GM19372 (cell line): Measurements from ENCODE around the gene TOX2.

ENCODE experiments used
- ATAC-seq: cut with Tn5 transposase; IDR thresholded peaks from one replicate; pipeline ENCODE4 v1.9.1; 2021; ENCODE audit warnings: mild to moderate bottlenecking, low read depth, moderate library complexity; ENCODE audit not compliant: unreplicated experiment

TOX2 gene, protein sequence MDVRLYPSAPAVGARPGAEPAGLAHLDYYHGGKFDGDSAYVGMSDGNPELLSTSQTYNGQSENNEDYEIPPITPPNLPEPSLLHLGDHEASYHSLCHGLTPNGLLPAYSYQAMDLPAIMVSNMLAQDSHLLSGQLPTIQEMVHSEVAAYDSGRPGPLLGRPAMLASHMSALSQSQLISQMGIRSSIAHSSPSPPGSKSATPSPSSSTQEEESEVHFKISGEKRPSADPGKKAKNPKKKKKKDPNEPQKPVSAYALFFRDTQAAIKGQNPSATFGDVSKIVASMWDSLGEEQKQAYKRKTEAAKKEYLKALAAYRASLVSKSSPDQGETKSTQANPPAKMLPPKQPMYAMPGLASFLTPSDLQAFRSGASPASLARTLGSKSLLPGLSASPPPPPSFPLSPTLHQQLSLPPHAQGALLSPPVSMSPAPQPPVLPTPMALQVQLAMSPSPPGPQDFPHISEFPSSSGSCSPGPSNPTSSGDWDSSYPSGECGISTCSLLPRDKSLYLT

DNA sequence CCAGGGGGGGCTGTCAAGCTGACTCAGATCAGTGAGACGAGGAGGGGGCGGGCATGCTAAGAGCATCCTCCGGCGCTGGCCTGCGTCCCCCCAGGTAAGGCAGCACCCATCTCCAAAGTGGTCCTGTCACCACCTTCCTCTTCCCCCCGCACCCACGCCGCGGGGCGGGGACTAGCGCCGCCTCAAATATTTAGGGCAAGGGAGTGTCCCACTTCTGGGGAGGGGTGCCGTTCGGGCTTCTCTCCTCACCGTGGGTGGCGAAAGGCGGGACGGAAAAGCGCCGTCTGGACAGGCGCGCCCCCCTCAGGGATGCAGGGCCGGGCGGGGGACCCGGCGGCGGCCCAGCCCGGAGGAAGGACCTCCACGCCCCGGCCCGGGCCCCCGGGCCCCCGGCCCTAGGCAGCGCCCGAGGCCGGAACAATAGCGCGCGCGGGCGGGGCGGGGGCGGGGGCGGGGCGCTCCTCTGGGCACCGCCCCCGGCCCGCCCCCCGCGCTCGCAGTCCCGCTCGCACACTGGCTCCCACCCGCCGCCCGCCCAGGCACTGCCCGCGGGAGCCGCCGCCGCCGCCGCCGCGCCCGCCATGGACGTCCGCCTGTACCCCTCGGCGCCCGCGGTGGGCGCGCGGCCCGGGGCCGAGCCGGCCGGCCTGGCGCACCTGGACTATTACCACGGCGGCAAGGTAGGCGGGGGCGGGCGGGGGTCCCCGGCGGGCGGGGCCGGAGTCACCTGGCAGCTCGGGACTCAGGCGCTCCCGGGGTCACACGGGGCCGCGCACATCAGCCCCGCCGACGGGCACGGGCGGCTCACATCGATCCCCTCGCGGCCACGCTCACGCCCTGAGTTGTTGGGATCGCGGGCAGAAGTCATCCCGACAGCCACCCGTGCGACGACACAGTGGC, at the start of gene TOX2:
Gene TOX2 (plus strand): TSS at position 542 of the 900 bp plus-strand sequence. CDS start 40 bp downstream, at position 582.
- ATAC-seq: peak; percentile 57

DNA sequence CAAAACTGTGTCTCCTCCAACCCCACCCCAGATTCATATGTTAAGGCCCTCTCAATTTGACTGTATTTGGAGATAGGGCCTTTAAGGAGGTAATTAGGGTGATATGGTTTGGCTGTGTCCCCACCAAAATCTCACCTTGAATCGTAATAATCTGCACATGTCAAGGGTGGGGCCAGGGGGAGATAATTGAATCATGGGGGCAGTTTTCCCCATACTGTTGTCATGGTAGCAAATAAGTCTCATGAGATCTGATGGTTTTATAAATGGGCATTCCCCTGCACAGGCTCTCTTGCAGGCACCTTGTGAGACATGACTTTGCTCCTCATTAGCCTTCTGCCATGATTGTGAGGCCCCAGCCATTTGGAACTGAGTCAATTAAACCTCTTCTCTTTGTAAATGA, 46.6 kb upstream of the TOX2 start:
- ATAC-seq: no peak

DNA sequence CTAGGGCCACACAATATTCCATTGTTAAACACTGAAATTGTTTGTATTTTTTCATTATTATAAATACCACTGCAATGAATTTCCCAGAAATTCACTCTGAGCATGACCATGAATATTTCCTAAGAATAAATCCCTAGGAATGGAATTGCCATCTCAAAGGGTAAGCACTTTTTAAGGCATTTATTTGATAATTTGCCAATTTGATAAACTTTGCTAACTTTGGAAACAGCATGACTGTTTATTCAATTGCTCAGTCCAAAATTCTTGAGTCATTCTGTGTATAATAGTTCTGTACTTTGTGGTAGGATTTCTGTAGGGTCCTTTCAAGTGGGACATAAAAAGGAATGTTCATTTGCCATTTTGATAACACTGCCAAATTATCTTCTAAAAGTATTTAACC, 44.2 kb upstream of the TOX2 start:
- no peak for ATAC-seq

DNA sequence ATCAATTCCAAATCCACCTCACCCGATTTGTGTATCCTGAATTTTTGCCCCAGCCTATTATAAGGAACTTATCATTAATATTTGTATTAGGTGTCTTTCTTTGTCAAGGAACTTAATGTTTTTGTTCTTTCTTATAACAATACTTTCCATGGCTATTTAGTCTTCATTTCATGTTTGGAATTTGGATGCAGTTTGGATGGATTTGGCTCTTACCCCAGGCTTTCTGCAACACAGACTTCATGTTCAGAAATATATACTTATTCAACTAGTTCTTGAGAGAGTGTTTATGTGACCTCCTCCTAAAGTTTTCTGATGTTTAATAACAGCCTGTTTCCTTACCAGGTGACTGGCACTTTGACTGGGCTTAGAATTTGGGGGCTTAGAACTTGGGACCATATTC, 35.9 kb upstream of the TOX2 start:
- no peak for ATAC-seq

DNA sequence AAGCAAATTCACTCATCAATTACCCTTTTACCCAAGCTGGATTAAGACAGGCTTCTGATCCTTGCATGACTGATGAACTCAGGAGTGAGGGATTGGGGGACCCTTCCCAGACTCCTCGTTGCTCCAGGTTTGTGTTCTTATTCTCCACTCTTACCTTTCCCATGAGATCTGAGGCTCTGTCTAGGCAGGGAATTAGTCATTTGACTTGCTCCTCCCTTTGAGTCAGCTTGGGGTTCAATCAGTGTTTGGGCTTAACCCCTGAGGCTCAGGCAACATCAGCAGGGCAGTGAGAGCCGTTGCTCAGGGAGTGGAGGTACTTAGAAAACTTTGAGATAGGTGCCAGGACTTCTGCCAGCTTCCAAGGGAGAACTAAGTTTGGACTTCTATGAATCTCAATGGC, 20.7 kb upstream of the TOX2 start:
- no peak for ATAC-seq

DNA sequence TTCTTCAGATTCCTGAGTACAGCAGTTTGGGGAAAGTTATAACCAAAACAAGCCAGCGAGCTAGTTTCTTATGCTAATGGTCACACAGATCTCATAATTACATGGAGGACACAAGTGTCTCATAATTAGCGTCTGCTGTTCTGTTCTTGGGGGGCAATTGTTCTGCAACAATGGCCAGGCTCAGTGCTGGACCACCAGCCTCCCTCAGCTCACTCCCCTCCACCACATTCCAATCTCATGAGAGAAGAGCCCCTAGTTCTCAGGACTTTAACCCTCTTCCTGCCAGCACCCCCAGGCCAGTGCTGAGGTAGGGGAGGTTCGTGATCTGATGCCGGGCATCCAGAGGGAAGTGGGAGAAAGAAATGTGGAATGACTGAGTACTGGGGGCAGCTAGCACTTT, 20.2 kb upstream of the TOX2 start:
- no peak for ATAC-seq

DNA sequence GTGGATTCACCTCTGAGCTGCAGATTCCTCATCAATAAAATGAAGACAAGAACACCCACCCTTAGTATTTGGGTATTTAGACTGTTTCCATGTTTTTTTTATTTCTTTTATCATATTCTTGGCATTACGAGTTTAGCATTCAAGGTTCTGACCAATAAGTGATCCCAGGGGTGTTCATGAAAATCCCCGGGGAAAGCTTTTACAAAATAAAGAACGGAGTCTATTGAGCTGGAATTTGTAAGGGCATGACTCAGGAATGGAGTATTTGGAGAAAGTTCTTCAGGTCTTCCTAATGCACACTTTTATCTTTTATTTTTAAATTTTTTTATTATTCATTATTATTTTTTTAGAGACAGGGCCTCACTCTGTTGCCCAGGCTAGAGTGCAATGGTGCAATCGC, 19.4 kb upstream of the TOX2 start:
- ATAC-seq: no peak

DNA sequence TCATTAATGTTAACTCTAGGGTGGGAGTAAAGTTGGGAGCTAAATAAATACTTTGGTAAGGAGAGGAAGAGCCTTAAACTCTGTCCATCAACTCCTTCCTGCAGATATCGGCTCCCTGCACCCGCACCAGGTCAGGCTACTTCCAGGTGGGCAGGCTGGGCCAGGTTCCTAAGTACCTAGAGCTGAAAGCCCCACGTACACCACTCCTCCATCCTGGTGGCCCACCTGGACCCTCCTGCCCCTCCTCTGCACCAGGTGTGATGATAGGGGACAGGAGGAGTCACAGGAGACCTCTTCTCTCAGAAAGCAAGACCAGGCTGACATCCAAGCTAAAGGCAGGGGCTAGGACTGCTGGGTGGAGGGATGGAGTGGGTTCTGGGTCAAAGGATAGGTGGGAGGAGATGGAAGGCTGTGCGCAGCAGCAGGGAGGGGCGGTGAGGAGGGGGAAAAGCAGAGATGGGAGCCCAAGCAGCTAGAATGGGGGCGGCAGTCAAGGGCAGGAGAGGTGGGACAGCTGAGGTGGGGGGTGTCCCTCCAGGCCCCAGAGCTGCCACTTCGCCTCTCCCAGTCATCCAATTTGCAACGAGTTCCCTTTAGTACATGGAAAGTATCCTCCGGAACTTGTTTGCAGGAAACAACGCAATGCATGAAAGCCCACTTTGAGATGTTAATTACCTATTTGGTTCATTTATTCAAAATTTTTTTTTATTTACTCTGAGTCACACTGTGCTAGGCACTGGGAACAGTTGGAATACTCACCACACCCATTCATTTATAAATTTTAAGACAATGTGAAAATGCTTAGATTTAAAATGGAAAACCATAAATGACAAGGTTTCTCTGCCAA, 15.2 kb upstream of the TOX2 start:
- no peak for ATAC-seq

DNA sequence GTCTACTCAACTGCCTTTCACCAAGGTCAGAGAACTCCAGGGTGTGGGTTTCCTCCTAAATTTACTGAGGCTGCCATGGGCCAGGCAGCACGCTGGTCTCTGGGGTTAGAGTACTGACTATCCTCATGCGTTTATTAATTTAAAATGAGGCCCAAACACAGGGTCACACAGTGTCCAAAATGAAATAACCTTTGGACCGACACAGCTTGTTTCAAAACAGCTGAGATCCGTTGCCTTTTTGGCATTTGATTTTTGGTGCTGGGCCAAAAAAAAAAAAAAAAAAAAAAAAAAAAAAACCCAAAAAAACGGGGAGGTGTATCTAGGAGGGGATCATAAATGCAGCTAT, 14.6 kb upstream of the TOX2 start:
- no peak for ATAC-seq

DNA sequence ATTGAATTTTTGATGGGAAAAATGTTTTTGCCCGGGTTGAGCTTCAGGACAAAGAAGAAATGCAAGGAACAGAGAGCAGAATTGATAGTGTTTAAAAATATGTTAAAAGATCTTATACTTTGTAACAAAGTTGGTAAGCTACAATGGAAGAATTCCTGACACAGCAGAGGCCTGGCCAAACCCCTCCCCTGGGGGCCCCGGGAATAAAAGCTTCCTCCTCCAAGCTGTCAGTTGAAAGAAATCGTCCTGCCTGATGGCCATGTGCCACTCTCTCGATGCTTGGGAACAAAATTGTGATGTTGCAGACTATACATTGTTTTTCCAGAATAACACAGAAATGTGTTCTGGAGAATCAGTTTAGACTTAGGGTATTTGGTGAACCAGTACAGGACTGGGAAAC, 14.2 kb upstream of the TOX2 start:
- no peak for ATAC-seq

DNA sequence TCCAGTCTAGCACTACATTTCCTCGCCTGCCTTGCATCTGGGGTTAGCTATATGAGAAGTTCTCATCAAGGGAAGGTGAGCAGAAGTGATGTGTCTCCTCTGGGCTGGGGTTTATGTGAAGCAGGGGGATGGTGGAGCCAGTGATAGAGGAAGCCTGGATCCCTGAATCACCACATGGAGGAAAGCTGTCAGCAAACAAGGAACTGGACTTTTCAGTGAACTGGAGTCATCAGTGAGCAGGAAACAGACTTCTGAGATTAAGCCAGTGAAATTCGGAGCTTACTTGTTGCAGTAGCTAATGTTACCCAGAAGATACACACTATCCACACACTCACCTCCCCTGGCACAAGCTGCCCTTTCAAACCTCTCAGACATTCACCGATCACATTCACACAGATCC, 13.4 kb upstream of the TOX2 start:
- no peak for ATAC-seq

DNA sequence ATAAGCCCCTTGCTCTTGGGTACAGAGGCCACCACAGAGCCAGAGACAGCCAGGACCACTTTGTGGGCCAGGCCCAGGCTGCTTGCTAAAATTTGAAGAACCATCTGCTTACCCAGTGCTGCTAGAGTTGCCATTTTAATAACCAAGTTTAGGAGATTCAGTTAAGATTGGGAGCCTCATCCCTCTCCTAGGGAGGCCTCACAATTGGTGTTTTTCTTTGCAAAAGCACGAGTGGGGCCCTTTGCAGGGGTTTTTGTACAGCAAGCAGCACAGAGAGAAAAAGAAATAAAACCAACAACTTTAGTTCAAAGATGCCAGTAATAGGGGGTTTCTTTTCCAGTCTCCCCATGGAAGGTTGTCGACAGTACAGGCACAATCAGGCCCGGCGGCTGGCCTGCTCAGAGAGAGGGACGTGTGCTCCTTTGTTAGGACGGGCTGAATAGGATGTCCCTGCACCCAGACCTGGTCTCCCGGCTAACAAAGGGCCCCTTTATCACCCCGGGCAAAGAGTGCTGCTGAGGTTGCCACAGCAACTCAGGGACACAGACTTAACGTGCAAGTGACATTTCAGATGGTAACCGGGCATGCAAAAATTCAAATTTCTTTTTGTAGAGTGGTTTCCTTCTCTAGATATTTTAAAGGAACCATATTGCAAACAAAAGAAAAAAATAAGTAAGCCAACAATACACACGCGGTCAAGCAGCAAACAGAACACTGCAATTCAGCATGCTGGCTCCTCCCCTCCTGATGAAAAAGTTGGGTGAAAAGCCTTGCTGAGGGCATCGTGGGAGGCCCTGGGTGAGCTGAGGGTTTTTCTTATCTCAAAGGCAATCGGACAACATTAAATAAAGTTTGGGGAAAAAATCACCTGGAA, 10.5 kb upstream of the TOX2 start:
- no peak for ATAC-seq

DNA sequence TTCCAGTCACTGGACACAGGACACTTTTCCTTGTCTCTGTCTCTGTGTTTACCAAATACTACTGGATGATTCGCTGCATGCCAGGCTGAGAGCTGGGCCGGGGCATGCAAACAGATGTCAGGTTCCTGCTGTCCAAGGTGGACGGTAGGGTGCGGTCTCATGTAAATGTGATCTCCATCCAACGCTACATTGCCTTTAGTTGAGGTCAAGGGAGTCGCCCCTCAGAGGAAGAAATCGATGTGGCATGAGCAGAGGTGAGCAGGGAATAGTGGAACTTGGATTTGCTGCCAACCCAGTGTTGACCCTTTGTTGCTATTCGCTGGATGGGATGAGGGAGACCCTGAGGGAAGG, 9.8 kb upstream of the TOX2 start:
- ATAC-seq: no peak

DNA sequence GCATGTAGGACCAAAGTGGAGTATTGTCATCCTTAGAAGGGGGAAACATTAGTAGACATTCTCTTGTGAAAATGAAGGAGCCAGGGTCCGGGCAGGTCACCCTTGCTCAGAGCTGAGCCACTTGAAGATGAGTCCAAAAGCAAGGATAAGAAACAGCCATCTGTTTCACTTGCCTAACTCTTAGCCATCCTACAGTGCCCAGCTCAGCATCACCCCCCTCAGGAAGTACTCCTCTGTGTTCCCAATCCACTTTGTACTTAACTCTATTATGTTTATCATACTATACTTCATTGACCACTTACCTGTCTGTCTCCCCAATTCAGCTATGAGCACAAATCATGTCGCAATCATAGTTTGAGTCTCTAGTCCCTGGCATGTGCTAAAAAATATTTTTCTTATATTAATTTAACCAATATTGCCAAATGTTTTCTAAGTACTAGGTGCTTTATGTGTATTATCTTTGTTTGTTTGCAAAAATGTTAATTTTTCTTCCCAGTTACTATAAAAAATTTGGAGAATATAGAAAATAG, 8.1 kb upstream of the TOX2 start:
- ATAC-seq: no peak

DNA sequence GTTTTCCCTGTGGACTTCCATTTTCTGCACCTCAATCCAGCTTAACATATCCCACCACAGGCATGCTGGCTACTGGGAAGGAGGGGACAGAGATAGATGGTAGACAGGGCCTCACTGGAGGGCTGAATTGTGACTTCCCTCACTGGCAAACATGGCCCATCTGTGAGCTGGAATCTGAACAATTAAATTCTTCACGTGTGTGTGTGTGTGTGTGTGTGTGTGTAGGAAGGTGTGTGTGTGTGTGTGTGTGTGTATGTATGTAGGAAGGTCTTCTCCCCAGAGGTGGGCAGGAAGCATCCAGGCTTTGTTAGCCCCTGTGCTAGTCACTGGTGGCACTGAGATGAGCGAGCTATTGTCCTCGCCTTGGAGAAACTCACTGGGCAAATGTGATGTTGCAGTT, 5.4 kb upstream of the TOX2 start:
- ATAC-seq: no peak

DNA sequence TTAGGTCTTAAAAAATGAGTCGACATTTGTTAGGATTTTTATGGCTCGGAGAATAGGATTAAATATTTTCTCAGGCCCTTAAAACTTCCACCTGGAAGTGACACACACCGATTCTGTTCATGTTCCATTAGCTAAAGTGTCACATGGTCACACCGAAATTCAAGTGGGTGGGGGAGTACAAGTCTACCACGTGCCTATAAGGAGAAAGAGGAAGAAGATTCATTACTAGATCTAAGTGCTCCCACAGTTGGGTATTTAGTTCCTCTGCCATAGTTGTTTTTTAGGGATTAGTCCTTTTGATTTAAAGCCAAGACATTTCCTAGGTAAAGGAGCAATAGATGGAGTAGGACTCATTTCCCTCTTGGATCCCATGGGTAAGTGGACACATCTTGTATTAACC, 4.9 kb upstream of the TOX2 start:
- no peak for ATAC-seq

DNA sequence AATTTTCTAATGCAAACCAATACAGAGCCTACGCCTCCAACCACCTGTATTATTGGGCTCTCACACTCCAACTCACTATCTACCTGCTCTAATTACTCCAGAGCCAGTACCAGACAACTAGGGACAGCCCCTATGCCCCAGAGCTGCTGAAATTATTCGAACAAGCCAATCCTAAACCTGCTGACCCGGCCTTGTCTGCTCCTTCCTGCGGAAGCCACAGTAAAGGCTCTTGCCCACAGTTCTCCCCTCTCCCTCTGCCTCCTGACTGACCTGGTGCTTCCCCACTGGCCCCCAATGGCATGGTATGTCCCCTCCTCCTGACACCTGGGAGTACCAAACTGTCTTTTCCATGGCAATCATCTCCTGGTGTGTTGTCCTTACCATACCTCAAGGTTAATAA, 4.1 kb upstream of the TOX2 start:
- ATAC-seq: no peak

DNA sequence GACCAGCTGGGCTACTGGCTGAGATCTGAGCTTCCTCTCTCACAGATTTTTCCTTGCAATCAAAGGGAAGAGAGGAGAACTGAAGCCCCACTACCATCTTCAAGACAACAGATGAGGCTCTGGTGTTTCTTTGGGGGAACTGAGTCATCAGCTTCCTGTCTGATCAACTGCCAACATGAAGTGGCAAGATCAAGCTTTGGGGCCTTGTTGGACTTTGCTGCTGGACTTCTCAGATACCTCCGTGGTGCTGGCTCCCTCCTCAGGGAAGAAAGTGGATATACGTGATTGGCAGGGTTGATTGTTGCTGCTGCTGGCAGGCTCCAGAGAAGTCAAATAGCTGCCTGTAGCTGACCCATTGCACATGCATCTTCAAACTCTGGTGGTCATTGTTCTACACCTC, 3.6 kb upstream of the TOX2 start:
- no peak for ATAC-seq

DNA sequence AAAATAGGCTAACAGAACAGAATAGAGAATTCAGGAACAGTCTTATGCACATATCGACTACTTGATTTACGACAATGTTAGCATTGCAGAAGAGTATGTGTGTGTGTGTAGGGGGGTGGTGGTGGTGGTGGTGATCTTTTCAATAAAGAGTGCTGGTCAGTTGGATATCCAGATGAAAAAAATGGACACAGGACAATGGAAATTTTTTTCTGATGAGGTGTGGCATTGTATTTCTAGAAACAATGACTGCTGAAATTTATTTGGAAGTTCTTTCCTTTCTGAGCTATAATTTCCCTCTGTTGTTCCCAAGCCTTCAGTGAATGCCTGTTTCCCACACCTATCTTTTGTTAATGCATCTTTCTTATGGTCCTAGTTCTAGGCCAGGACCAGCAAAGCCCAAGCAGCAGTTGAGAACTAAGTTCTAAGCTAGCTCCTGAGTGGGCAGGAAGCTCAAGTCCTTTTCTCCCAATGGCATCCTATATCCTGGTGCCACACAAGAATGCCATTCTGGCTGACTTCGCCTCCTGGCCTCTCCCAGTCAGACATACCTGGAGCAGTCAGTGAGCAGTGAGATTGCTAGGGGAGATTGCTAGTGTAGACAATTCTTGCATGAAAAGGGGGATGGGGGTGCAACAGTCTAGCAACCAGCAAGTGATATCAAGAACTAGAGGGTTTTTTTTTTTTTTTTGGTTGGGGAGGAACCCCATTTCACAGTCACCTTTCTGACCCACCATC, 1.2 kb upstream of the TOX2 start:
- no peak for ATAC-seq
